ENCODE data around the gene KIAA1671. TPM values are rescaled to one million over a fixed set of nuclear protein-coding genes. Genes with fewer than 3 reads are reported as not detected.

KIAA1671 gene
- polyA plus RNA-seq, 1 donor (not counting 4 experiments of a cell fraction or from before 2014, with no cell fraction given): 17.4 TPM

- dilution Hi-C loops (cut with MboI; ENCODE audit: extremely low pct_ligation_motif_present, low sequenced_read_pairs): no loop called here
- no peak for DNase-seq (ENCODE audit: low read depth, low spot score)
- H3K36me3 ChIP-seq (ENCODE audit: control insufficient read depth in 2 of 2, extremely low read depth in 1 of 2, insufficient read depth in 2 of 2, low read length in 2 of 2): no peaks in the 10 kb centered on the region
- no peak overlapping the region for H3K4me3 ChIP-seq (ENCODE audit: control insufficient read depth in 2 of 3, extremely low read depth in 1 of 3, insufficient read depth in 2 of 3, low read depth in 1 of 3, low read length in 3 of 3)
- H3K79me2 ChIP-seq (ENCODE audit: control insufficient read depth, insufficient read depth, low read length): no peaks in the 10 kb centered on the region
- H3K27ac ChIP-seq (ENCODE audit: control insufficient read depth, insufficient read depth, low read length): no peak overlapping the region
- TF ChIP-seq EZH2 (IDR thresholded peaks at IDR 0.05; ENCODE audit: low read length): no peak
- TF ChIP-seq, protein P1, sequence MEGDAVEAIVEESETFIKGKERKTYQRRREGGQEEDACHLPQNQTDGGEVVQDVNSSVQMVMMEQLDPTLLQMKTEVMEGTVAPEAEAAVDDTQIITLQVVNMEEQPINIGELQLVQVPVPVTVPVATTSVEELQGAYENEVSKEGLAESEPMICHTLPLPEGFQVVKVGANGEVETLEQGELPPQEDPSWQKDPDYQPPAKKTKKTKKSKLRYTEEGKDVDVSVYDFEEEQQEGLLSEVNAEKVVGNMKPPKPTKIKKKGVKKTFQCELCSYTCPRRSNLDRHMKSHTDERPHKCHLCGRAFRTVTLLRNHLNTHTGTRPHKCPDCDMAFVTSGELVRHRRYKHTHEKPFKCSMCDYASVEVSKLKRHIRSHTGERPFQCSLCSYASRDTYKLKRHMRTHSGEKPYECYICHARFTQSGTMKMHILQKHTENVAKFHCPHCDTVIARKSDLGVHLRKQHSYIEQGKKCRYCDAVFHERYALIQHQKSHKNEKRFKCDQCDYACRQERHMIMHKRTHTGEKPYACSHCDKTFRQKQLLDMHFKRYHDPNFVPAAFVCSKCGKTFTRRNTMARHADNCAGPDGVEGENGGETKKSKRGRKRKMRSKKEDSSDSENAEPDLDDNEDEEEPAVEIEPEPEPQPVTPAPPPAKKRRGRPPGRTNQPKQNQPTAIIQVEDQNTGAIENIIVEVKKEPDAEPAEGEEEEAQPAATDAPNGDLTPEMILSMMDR (optimal IDR thresholded peaks at IDR 0.05 in 1 of 3, IDR thresholded peaks at IDR 0.05 in 1 of 3, conservative IDR thresholded peaks at IDR 0.05 in 1 of 3; ENCODE audit: extremely low read depth in 1 of 3, insufficient read depth in 2 of 3, low read length in 3 of 3): no peak
- H3K4me2 ChIP-seq (ENCODE audit: control insufficient read depth, extremely low read depth, insufficient read depth, low read depth, low read length): no peak overlapping the region
- H3K4me1 ChIP-seq (ENCODE audit: control insufficient read depth, extremely low read depth, insufficient read depth, low read length): peaks cover 9% of the 10 kb centered on the region
- no peak for FAIRE-seq
- no peaks in the 10 kb centered on the region for H3K9me3 ChIP-seq (ENCODE audit: control insufficient read depth, low read depth, low read length)
- H3K27me3 ChIP-seq (ENCODE audit: control insufficient read depth, extremely low read depth, insufficient read depth, low read length): no peaks in the 10 kb centered on the region
- peaks cover 2% of the 10 kb centered on the region for H3K9me1 ChIP-seq (ENCODE audit: control insufficient read depth, extremely low read depth, insufficient read depth, low read length)
- H4K20me1 ChIP-seq (ENCODE audit: control insufficient read depth, extremely low read depth, insufficient read depth, low read length): no peaks in the 10 kb centered on the region
- H2AFZ ChIP-seq (ENCODE audit: control insufficient read depth, low read length): no peak overlapping the region
- H3K9ac ChIP-seq (ENCODE audit: control insufficient read depth, extremely low read depth, insufficient read depth, low read length): no peak overlapping the region
Observed at GRCh38 chr22:25105817-25106650, 153.5 kb downstream of the KIAA1671 start.

DNA sequence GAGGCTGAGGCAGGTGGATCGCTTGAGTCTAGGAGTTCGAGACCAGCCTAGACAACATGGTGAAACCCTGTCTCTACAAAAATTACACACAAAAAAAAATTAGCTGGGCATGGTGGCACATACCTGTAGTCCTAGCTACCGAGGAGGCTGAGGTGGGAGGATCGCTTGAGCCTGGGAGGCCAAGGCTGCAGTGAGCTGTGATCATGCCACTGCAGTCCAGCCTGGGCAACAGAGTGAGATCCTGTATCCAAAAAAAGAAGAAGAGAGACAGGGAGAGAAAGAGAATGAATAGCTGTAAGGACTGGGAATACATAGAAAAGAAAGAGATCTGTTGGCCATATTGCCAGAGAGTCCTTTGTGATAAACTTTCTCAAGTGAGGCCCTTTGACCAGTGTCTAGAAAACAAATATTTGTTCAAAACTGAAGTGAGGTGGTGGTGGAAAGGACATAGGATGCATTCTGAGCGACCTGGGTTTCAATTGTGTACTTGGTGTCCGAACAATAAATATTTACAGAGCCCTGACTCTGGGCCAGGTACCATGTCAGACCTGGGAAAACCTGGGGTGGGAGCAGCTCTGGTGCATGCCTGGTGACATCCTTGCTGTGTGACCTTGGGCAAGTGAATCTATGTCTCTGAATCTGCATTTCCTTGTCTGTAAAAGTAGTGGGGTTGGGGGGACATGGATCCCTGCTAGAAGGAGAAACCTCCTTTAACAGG lies 157.5 kb downstream of the KIAA1671 start:
- FAIRE-seq: no peak
- Histone ChIP-seq H3K27me3 (ENCODE audit: control insufficient read depth, extremely low read depth, insufficient read depth, low read length) (no peaks in the 10 kb centered on the region), H3K4me1 (ENCODE audit: control insufficient read depth, extremely low read depth, insufficient read depth, low read length) (peaks cover 44% of the 10 kb centered on the region), H3K9me3 (ENCODE audit: control insufficient read depth, low read depth, low read length) (no peaks in the 10 kb centered on the region), H4K20me1 (ENCODE audit: control insufficient read depth, extremely low read depth, insufficient read depth, low read length) (no peaks in the 10 kb centered on the region), H3K79me2 (ENCODE audit: control insufficient read depth, insufficient read depth, low read length) (no peaks in the 10 kb centered on the region), H2AFZ (ENCODE audit: control insufficient read depth, low read length) (no peak overlapping the region), H3K9me1 (ENCODE audit: control insufficient read depth, extremely low read depth, insufficient read depth, low read length) (peaks cover 4% of the 10 kb centered on the region), H3K27ac (ENCODE audit: control insufficient read depth, insufficient read depth, low read length) (peak overlapping the region; percentile 87), H3K4me2 (ENCODE audit: control insufficient read depth, extremely low read depth, insufficient read depth, low read depth, low read length) (peak overlapping the region; percentile 90), H3K9ac (ENCODE audit: control insufficient read depth, extremely low read depth, insufficient read depth, low read length) (peak overlapping the region; percentile 73), H3K4me3 (ENCODE audit: control insufficient read depth in 2 of 3, extremely low read depth in 1 of 3, insufficient read depth in 2 of 3, low read depth in 1 of 3, low read length in 3 of 3) (no peak overlapping the region), H3K36me3 (ENCODE audit: control insufficient read depth in 2 of 2, extremely low read depth in 1 of 2, insufficient read depth in 2 of 2, low read length in 2 of 2) (peaks cover 0 to 3% of the 10 kb centered on the region in 2 experiments)
- no peak for DNase-seq (ENCODE audit: low read depth, low spot score)
- dilution Hi-C loops (cut with MboI; ENCODE audit: extremely low pct_ligation_motif_present, low sequenced_read_pairs): no loop called here
- TF ChIP-seq, protein P1 (optimal IDR thresholded peaks at IDR 0.05 in 1 of 3, IDR thresholded peaks at IDR 0.05 in 1 of 3, conservative IDR thresholded peaks at IDR 0.05 in 1 of 3; ENCODE audit: extremely low read depth in 1 of 3, insufficient read depth in 2 of 3, low read length in 3 of 3): no peak
- no peak for TF ChIP-seq EZH2 (IDR thresholded peaks at IDR 0.05; ENCODE audit: low read length)

Data from keratinocyte (primary cell).